B cell (primary cell): ENCODE data around the gene C1GALT1C1.
"Not testable (repeated sequence)": the region's sequence is repeated elsewhere in the genome, so short reads cannot be mapped to it uniquely, and the experiment has no call there.

Experiments
- EZH2 ChIP-seq: IDR thresholded peaks from 2 replicates; pipeline ENCODE4 v1.6.1; 2012; ENCODE audit warnings: borderline replicate concordance, low read depth, mild to moderate bottlenecking, moderate library complexity, low read length; ENCODE audit not compliant: insufficient read depth, poor library complexity, severe bottlenecking
- TF ChIP-seq, protein P1 (sequence below): fragments of 200-600 bp; IDR thresholded peaks from one replicate; pipeline ENCODE4 v1.8.0; 2022; ENCODE audit warnings: antibody characterized with exemption, mild to moderate bottlenecking

DNA sequence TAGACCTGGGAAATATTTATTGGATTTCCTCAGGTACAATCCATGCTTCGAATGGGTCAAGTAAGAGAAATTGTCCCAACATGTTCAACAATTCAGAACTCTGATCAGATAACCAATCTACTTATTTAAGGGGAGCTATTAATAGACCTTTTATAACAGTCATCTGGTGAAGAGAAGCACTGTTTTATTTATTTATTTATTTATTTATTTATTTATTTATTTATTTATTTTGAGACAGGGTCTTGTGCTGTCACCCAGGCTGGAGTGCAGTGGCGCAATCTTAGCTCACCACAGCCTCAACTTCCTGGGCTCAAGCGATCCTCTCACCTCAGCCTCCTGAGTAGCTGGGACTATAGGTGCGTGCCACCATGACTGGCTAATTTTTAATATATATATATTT is 34.7 kb upstream of the C1GALT1C1 start:
- TF ChIP-seq, protein P1, sequence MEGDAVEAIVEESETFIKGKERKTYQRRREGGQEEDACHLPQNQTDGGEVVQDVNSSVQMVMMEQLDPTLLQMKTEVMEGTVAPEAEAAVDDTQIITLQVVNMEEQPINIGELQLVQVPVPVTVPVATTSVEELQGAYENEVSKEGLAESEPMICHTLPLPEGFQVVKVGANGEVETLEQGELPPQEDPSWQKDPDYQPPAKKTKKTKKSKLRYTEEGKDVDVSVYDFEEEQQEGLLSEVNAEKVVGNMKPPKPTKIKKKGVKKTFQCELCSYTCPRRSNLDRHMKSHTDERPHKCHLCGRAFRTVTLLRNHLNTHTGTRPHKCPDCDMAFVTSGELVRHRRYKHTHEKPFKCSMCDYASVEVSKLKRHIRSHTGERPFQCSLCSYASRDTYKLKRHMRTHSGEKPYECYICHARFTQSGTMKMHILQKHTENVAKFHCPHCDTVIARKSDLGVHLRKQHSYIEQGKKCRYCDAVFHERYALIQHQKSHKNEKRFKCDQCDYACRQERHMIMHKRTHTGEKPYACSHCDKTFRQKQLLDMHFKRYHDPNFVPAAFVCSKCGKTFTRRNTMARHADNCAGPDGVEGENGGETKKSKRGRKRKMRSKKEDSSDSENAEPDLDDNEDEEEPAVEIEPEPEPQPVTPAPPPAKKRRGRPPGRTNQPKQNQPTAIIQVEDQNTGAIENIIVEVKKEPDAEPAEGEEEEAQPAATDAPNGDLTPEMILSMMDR: peak; percentile 12
- TF ChIP-seq EZH2: not testable (repeated sequence)
